22Rv1 (cell line): ENCODE data around the gene ADORA1.

Source experiments
- CTCF ChIP-seq: fragments of 450-650 bp; IDR thresholded peaks from 2 replicates; pipeline ENCODE4 v1.5.1; 2017; ENCODE audit warnings: mild to moderate bottlenecking
- ZFX ChIP-seq: fragments of 450-650 bp; IDR thresholded peaks from 2 replicates; pipeline ENCODE4 v1.6.1; 2017; ENCODE audit warnings: antibody characterized with exemption, borderline replicate concordance

DNA sequence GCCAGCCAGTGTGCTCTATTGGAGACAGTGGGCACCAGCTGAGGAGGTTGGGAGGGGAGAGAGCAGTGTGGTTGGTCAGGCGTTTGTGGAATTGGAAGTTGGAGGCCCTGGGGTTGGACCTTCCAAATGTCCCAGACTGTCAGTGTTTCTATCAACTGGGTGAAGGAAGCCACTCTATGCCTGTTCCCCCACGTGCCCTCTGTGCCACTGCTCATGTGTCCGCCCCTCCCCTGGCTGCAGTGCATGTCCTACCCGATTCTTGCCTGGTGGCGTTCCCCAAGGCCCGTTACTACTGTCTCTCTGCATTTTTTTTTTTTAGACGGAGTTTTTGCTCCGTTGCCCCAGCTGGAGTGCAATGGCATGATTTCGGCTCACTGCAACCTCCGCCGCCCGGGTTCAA, 21.1 kb downstream of the ADORA1 start:
- TF ChIP-seq CTCF (no peak), ZFX (no peak)
